NCI-H128 (cell line): ENCODE results near the gene CELF1.

Source experiments
- DNase-seq: peaks from one replicate; lab custom pipeline; 2025; ENCODE audit not compliant: unreplicated experiment; lab: John Stamatoyannopoulos, UW

Gene CELF1

DNA sequence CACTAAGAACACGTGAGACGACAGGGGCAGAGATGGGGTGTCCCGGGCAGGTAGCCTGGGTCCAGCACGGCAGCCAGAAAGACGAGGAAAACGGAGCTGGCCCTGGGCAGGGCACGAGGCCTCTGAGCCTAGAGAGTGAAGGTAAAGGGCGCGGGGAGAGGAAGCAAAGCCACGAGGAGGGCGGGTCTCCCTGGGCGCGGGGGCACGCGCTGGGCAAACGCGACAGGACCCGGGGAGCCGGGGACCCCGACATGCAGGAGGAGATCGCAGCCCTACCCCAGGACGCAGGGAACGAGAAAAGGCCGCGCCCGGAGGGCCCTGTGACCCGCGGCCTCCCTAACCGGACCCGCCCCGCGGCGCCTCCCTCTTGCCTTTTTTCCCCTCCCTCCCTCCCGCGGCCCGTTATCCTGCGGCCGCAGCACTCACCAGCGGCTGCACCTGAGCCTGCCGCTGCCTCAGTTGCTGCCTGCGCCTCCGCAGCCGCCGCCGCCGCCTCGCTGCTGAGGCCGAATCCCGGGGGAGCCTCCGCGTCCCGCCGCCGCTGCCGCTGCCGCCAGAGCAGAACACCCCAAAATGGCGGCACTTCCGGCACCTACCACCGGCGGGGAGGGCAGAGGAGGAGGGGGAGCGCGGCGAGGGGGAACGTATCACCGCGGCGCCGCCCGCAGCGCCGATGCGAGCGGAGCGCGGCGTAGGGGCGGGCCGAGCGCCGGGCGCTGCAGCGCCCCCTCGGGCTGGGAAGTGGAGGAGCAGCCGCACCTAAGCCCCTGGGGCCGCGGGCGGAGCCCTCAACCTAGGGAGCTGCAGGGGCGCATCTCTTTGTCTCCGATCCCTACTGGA, at the start of gene CELF1:
CELF1 (minus strand) TSS at position 567 of the 840 bp plus-strand sequence. CDS start 53,609 bp downstream, outside the sequence.
- DNase-seq = peak; percentile 86

GRCh38 chr11:47599902-47600301, 47.0 kb upstream of the CELF1 start:
- no peak for DNase-seq

- no peak for DNase-seq
Measured at GRCh38 chr11:47595967-47596366, 43.0 kb upstream of the CELF1 start.

- no peak for DNase-seq
Measured at GRCh38 chr11:47595029-47595428, 42.1 kb upstream of the CELF1 start.

GRCh38 chr11:47593934-47594855, 41.3 kb upstream of the CELF1 start, which contains the start of gene C1QTNF4:
Gene C1QTNF4 (minus strand): TSS chr11:47594411. CDS start chr11:47590810, 3,601 bp downstream.
- no peak for DNase-seq

GRCh38 chr11:47593492-47593933, 40.6 kb upstream of the CELF1 start:
- DNase-seq = no peak

- no peak for DNase-seq
Measured at GRCh38 chr11:47592970-47593369, 40.0 kb upstream of the CELF1 start.

DNA sequence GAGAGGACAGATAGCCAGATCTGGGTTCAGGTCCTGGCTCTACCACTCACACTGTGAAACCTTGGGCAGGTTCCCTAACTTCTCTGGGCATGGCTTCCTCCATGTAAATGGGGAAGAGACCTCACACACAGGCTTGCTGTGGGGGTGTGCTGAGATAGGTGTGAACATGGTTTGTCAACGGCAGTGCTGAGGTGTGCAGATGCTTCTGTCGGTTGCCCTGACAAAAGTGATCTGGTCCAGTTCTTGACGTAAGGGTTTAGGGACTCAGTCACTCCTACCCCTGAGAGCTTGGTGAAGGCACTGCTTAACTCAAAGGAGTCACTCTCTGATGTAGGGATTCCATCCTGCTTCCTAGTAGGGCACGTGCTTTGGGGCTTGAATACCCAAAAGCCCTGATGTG, 39.3 kb upstream of the CELF1 start:
- DNase-seq = no peak

DNA sequence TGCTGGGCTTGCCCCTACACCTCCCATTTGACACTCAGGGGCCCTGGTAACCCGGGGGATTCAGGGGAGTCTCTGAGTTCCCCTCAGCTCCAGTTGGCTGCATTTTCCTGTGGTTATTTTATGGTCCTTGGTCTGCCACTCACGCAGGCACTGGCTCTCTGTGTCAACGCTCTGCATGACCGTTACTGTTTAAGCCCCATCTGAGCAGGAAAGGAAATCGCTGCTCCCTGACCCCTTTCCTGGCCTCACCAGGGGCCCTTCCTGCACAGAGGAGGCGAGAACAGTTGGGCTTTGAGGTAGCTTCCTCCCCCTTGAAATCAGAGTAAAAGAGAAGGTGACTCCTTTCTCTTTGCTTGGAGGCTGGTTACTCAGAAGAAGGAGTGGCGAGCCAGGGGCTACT, 38.8 kb upstream of the CELF1 start:
- no peak for DNase-seq

DNA sequence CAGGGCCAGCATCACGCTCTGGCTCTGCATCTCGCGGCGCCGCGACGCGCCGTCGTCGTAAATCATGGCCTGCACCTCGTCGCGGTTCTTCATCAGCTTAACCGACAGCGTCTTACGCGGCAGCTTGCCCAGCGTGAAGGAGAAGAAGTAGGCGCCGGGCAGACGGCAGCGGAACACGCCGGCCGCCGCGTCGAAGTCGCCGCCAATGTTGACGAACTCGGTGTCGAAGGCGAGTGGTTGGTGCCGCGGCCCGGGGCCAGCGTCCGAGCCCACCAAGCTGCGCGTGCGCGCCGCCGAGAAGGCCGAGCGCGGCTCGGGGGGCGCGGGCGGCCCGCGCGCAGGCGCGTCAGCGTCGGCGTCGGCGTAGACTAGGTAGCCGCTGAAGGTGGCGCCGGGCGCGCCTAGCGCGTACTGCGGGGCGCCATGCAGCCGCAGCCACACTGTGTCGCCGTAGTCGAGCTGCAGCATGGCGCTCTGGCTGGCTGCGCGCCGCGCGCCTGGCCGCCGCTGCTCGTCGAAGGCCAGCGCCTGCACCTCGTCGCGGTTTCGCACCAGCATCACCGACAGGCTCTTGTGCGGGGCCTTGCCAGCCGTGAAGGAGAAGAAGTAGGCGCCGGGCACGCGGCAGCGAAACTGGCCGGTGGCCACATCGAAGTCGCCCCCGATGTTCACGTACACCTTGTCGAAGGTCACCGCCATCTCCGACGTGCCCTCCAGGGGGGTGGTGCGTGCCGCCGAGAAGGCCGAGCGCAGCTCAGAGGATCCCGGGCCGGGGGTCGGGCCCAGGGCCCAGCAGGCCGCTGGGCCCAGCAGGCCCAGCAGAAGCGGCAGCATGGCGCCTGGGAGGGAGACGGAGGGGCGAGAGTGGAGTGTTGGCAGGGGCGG, 37.3 kb upstream of the CELF1 start:
- DNase-seq = no peak

- DNase-seq = no peak
Measured at GRCh38 chr11:47589584-47589976, 36.6 kb upstream of the CELF1 start.

DNA sequence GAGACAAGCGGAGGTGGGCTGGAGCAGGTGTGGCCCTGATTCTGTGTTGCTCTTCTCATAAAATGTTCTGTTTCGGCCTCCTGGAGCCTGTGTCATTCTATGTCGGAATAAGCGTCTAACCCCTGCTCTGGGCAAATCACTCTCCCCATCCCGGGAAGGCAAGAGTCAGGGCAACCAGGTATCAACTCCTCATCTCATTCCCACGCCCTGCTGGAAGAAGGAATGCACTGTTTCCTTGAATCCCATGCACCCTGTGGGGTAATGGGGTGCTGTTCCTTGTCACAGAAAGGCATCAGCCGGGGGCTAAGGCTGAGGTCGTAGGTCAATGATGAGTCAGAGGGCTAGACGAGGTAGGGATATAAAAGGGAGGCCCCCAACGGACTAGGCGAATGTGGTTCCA, 36.2 kb upstream of the CELF1 start:
- DNase-seq = no peak

DNA sequence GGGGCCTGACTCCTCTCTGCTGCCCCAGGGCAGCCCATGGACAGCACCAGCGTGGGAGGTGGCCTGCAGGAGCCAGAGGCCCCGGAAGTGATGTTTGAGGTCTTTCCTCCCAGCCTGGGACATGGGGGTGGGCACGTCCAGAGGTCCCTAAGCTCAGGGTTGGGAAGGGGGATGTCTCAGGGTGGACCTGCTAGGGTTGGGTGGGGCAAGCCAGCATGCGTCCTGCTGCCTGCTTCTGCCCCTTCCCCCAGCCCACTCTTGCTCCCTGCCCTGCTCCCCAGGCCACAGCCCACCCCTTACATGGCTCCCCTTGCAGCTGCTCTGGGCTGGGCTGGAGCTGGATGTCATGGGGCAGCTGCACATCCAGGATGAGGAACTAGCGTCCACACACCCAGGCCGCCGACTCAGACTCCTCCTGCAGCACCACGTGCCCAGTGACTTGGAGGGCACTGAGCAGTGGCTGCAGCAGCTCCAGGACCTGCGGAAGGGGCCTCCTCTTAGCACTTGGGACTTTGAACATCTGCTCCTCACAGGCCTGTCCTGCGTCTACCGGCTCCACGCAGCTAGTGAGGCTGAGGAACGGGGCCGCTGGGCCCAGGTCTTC, 34.9 kb upstream of the CELF1 start:
- DNase-seq = no peak

DNA sequence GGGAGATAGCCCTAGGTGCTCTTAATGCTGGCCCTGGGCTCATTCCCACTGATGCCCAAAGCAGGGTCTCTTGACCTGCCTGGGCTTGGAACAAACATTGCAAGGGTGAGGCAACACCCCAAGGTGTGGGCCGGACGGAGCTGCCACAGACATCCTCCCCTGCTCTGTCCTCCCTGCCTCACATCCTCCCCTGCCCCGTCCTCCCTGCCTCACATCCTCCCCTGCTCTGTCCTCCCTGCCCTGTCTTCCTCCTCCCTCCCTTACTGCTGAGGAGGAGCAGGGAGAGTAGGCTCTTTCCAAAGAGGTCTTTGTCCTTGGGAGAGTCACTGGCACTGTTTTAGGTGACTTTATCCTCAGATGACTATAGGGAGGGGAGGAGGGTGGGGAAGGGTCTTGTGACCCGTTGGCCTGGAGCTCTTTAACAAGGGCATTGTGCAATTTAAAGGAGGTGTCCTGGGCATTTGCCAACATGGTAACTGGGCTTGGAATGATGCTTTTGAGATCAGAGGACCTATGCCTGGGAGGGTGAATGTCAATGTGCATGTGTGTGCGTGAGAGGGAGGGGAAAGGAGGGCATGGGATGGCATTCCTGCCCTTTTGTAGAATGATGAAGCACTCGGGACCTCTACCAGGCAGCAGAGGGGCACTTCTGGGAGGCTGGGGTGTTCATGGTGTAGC, 34.2 kb upstream of the CELF1 start:
- no peak for DNase-seq

DNA sequence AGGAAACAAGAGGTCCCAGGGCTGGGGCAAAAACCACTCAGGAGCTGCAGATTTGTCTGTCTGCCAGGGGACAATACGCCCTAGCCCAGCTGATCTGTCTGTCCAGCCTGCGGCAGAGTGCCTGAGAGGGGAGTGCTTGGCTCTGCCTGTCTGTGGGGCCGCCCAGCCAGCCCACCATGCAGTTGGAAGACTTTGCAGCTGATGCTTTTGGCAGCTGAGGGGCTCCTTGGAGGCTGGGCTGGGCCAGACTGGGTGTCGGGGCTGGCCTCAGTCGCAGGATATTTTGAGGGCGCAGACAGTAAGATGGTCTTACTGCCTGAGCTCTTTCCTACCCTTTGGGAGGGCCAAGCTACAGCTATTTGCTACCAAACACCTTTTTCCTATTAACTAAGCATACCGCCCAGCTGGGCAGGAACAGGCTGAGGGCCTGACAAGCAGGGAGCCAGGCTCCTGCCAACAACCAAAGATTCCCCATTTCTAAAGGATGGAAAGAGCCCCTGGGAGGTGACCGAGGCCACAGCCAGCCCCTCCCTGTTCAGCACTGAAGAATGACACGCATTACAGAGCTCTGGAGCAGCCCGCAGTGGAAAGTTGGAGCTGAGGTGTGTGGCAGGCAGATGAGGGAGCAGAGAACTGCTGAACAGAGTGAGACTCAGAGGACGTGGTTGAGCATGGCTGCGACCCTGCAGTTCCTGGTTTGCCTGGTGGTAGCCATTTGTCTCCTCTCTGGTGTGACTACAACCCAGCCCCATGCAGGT, 33.3 kb upstream of the CELF1 start, which contains the start of gene FAM180B:
FAM180B (plus strand) TSS at position 581 of the 758 bp plus-strand sequence; CDS start at position 672, 91 bp downstream.
- DNase-seq = no peak

GRCh38 chr11:47583844-47584243, 30.9 kb upstream of the CELF1 start:
- DNase-seq = no peak

DNA sequence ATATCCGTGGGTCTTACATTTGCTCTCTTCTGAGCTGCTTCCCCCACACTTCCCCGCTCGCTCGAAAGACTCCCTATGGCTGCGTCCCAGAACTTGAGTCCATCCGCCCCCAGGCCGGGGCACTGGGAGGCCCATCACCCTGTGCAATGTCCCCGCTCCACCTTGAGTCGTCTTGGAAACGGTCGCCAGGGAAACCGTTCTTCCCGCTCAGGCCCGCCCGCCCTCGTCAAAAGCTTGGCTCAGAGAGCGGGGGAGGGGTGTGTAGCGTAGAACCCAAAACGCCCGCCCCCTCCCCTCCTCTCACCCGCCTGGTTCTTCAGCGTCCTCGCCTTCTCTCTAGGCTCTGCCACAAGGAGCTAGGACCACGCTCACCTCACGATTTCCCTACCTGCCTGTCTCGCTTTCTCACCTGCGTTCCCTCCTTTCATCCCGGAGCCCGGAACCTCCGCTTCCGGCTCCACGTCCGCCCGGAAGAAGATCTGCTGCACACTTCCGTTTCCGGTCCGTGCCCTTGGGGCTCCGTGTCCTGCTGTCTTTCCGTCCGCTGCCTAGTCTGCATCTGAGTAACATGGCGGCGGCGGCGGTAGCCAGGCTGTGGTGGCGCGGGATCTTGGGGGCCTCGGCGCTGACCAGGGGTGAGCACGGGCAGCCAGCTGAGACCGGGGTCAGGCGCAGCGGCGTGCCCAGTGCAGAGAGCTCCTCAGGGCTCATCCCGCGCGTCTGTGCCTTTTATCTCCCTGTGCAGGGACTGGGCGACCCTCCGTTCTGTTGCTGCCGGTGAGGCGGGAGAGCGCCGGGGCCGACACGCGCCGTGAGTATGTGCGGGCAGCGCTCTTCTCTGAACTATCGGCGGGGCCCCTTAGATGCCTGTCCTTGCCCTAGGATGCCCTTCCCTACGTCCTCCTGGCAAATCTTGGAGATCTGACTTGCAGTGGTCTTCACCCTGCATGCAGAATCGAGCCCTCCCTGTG, 25.9 kb upstream of the CELF1 start, which contains the start of the genes KBTBD4 and NDUFS3:
KBTBD4 (minus strand) TSS at position 447 of the 971 bp plus-strand sequence; CDS start at position 428, 19 bp downstream.
NDUFS3 (plus strand) TSS at position 551 of the 971 bp plus-strand sequence; CDS start at position 569, 18 bp downstream.
- peak; percentile 93 for DNase-seq
